ENCODE measurements around the gene TMX3.

Gene TMX3

GRCh38 chr18:68648191-68648590, 66.7 kb downstream of the TMX3 start:
- no peak for TF ChIP-seq NFIC (IDR thresholded peaks at IDR 0.05)
- TF ChIP-seq USF1 (IDR thresholded peaks at IDR 0.05) = no peak
- TF ChIP-seq TCF12 (IDR thresholded peaks at IDR 0.05; ENCODE audit: low read depth) = no peak
- TF ChIP-seq EP300 (IDR thresholded peaks at IDR 0.05; ENCODE audit: borderline replicate concordance) = no peak
- no peak for TF ChIP-seq TEAD4 (IDR thresholded peaks at IDR 0.05)
- TF ChIP-seq ZBTB7A (IDR thresholded peaks at IDR 0.05; ENCODE audit: low read depth) = no peak
- no peak for TF ChIP-seq CREB1 (IDR thresholded peaks at IDR 0.05; ENCODE audit: low read depth)
- no peak for TF ChIP-seq EGR1 (IDR thresholded peaks at IDR 0.05)
- TF ChIP-seq TAF1 (IDR thresholded peaks at IDR 0.05; ENCODE audit: low read depth) = no peak
- TF ChIP-seq CEBPB (IDR thresholded peaks at IDR 0.05) = no peak
- TF ChIP-seq MAX (IDR thresholded peaks at IDR 0.05) = no peak
- no peak for TF ChIP-seq FOXM1 (IDR thresholded peaks at IDR 0.05; ENCODE audit: borderline replicate concordance, low read depth)
- TF ChIP-seq YY1 (IDR thresholded peaks at IDR 0.05; ENCODE audit: low read depth) = no peak
- no peak for TF ChIP-seq RAD21 (IDR thresholded peaks at IDR 0.05; ENCODE audit: low read depth)
- TF ChIP-seq REST (IDR thresholded peaks at IDR 0.05; ENCODE audit: low read depth) = no peak

- TF ChIP-seq EP300 (IDR thresholded peaks at IDR 0.05; ENCODE audit: borderline replicate concordance) = no peak
- no peak for TF ChIP-seq MAX (IDR thresholded peaks at IDR 0.05)
- no peak for TF ChIP-seq YY1 (IDR thresholded peaks at IDR 0.05; ENCODE audit: low read depth)
- TF ChIP-seq CEBPB (IDR thresholded peaks at IDR 0.05) = no peak
- TF ChIP-seq RAD21 (IDR thresholded peaks at IDR 0.05; ENCODE audit: low read depth) = no peak
- TF ChIP-seq USF1 (IDR thresholded peaks at IDR 0.05) = no peak
- no peak for TF ChIP-seq NFIC (IDR thresholded peaks at IDR 0.05)
- no peak for TF ChIP-seq ZBTB7A (IDR thresholded peaks at IDR 0.05; ENCODE audit: low read depth)
- TF ChIP-seq TAF1 (IDR thresholded peaks at IDR 0.05; ENCODE audit: low read depth) = no peak
- no peak for TF ChIP-seq EGR1 (IDR thresholded peaks at IDR 0.05)
Observed at GRCh38 chr18:68642003-68642402, 72.9 kb downstream of the TMX3 start.

GRCh38 chr18:68640861-68641260, 74.0 kb downstream of the TMX3 start:
- TF ChIP-seq EGR1 (IDR thresholded peaks at IDR 0.05) (no peak), REST (IDR thresholded peaks at IDR 0.05; ENCODE audit: low read depth) (no peak), NFIC (IDR thresholded peaks at IDR 0.05) (no peak)

GRCh38 chr18:68638613-68639012, 76.3 kb downstream of the TMX3 start:
- no peak for TF ChIP-seq TCF12 (IDR thresholded peaks at IDR 0.05; ENCODE audit: low read depth)
- TF ChIP-seq FOXM1 (IDR thresholded peaks at IDR 0.05; ENCODE audit: borderline replicate concordance, low read depth) = no peak
- no peak for TF ChIP-seq EGR1 (IDR thresholded peaks at IDR 0.05)
- TF ChIP-seq ZBTB7A (IDR thresholded peaks at IDR 0.05; ENCODE audit: low read depth) = no peak
- no peak for TF ChIP-seq TAF1 (IDR thresholded peaks at IDR 0.05; ENCODE audit: low read depth)
- TF ChIP-seq MAX (IDR thresholded peaks at IDR 0.05) = no peak
- no peak for TF ChIP-seq YY1 (IDR thresholded peaks at IDR 0.05; ENCODE audit: low read depth)

GRCh38 chr18:68627812-68628211, 87.1 kb downstream of the TMX3 start:
- TF ChIP-seq NFIC (IDR thresholded peaks at IDR 0.05) (no peak), CREB1 (IDR thresholded peaks at IDR 0.05; ENCODE audit: low read depth) (no peak), RAD21 (IDR thresholded peaks at IDR 0.05; ENCODE audit: low read depth) (no peak), FOXM1 (IDR thresholded peaks at IDR 0.05; ENCODE audit: borderline replicate concordance, low read depth) (no peak), TCF12 (IDR thresholded peaks at IDR 0.05; ENCODE audit: low read depth) (no peak), EGR1 (IDR thresholded peaks at IDR 0.05) (no peak)

Measured in Ishikawa (cell line).